IMR-90 (cell line): ENCODE results near the gene RFTN2. TPM values are rescaled to one million over a fixed set of nuclear protein-coding genes. Genes with fewer than 3 reads are reported as not detected.

Experiments used
- ATAC-seq: fragments of 200-7000 bp; cut with Tn5 transposase; 2 replicates; pipeline ENCODE4 v1.9.1; 2020; ENCODE audit warnings: low read depth, mild to moderate bottlenecking, moderate library complexity
- BruUV-seq: library from RNA; stranded (reverse); fragments of 400-500 nt; replicated peaks from 2 replicates; lab custom pipeline; 2021; lab: Mats Ljungman, UMichigan
- CTCF ChIA-PET: fragments of 300-600 bp; formaldehyde crosslinking; extraction: SDS; loops from one replicate; lab custom pipeline; 2021; ENCODE audit warnings: antibody characterized with exemption; lab: Yijun Ruan, JAX
- POLR2A ChIA-PET: fragments of 300-600 bp; sonication (Branson Sonifier 250); formaldehyde crosslinking; loops from one replicate; lab custom pipeline; 2022; ENCODE audit warnings: antibody characterized with exemption; ENCODE audit not compliant: unreplicated experiment; lab: Charles Lee
- DNase-seq: peaks from one replicate; pipeline ENCODE4 v3.0.0; 2013
- H2AFZ ChIP-seq: replicated peaks from 2 replicates; pipeline ENCODE3; 2013; ENCODE audit warnings: low read length, mild to moderate bottlenecking; ENCODE audit not compliant: poor library complexity
- H2AK5ac ChIP-seq: 2 replicates; pipeline ENCODE4 v1.6.1; 2013; ENCODE audit warnings: low read depth, low read length, inconsistent platforms
- H2AK9ac ChIP-seq: replicated peaks from 2 replicates; pipeline ENCODE3; 2013; ENCODE audit warnings: mild to moderate bottlenecking, low read depth, low read length, moderate library complexity; ENCODE audit not compliant: poor library complexity
- H2BK120ac ChIP-seq: 2 replicates; pipeline ENCODE4 v1.6.1; 2013; ENCODE audit warnings: low read depth, low read length, inconsistent platforms
- H2BK15ac ChIP-seq: 3 replicates; pipeline ENCODE4 v1.6.1; 2013; ENCODE audit warnings: low read depth, low read length, inconsistent platforms
- H2BK20ac ChIP-seq: 2 replicates; pipeline ENCODE4 v1.6.1; 2013; ENCODE audit warnings: low read depth, mild to moderate bottlenecking, inconsistent platforms, low read length, moderate library complexity
- H2BK5ac ChIP-seq: 2 replicates; pipeline ENCODE4 v1.6.1; 2013; ENCODE audit warnings: mild to moderate bottlenecking, low read depth, low read length, inconsistent platforms; ENCODE audit not compliant: poor library complexity, severe bottlenecking
- H3K14ac ChIP-seq: replicated peaks from 2 replicates; pipeline ENCODE4 v1.6.1; 2013; ENCODE audit warnings: low read depth, low read length, inconsistent platforms
- H3K18ac ChIP-seq: 2 replicates; pipeline ENCODE4 v1.6.1; 2013; ENCODE audit warnings: low read depth, low read length, control low read depth
- H3K23ac ChIP-seq: 2 replicates; pipeline ENCODE4 v1.6.1; 2013; ENCODE audit warnings: low read depth, low read length, inconsistent platforms
- H3K27ac ChIP-seq: 2 replicates; pipeline ENCODE4 v1.5.1; 2013; ENCODE audit warnings: mild to moderate bottlenecking, control low read depth, low read length; ENCODE audit not compliant: insufficient read depth
- H3K27me3 ChIP-seq: 2 replicates; pipeline ENCODE4 v1.6.1; 2013; ENCODE audit warnings: low read length; ENCODE audit not compliant: control insufficient read depth, insufficient read depth
- H3K36me3 ChIP-seq: 2 replicates; pipeline ENCODE4 v1.6.1; 2013; ENCODE audit warnings: low read length, mixed read lengths; ENCODE audit not compliant: control insufficient read depth, insufficient read depth
- H3K4ac ChIP-seq: 2 replicates; pipeline ENCODE4 v1.6.1; 2013; ENCODE audit warnings: low read depth, low read length, inconsistent platforms
- H3K4me1 ChIP-seq: 2 replicates; pipeline ENCODE4 v1.6.1; 2013; ENCODE audit warnings: low read length, mixed read lengths; ENCODE audit not compliant: control insufficient read depth, insufficient read depth
- H3K4me2 ChIP-seq: 2 replicates; pipeline ENCODE4 v1.6.1; 2013; ENCODE audit warnings: low read depth, mild to moderate bottlenecking, control low read depth, low read length, moderate library complexity
- H3K4me3 ChIP-seq: 2 replicates; pipeline ENCODE4 v1.5.1; 2013; ENCODE audit warnings: low read depth, mild to moderate bottlenecking, control low read depth, low read length, moderate library complexity; ENCODE audit not compliant: insufficient read depth
- H3K56ac ChIP-seq: 2 replicates; pipeline ENCODE4 v1.6.1; 2013; ENCODE audit warnings: low read length, inconsistent platforms; ENCODE audit not compliant: insufficient read depth; ENCODE audit errors: extremely low read depth
- H3K79me1 ChIP-seq, 2 experiments: 2 replicates each; pipeline ENCODE4 v1.6.1; 2013; ENCODE audit warnings: low read length in 2 of 2, inconsistent platforms in 1 of 2, low read depth in 1 of 2
- H3K9ac ChIP-seq: 2 replicates; pipeline ENCODE4 v1.6.1; 2013; ENCODE audit warnings: low read depth, low read length, control low read depth
- H3K9me1 ChIP-seq: 2 replicates; pipeline ENCODE4 v1.6.1; 2013; ENCODE audit warnings: low read length, inconsistent platforms; ENCODE audit not compliant: insufficient read depth
- H3K9me3 ChIP-seq: 2 replicates; pipeline ENCODE4 v1.6.1; 2013; ENCODE audit warnings: low read length; ENCODE audit not compliant: control insufficient read depth, insufficient read depth
- H4K20me1 ChIP-seq: 2 replicates; pipeline ENCODE4 v1.6.1; 2013; ENCODE audit warnings: low read length, inconsistent platforms; ENCODE audit not compliant: insufficient read depth
- H4K5ac ChIP-seq: 2 replicates; pipeline ENCODE4 v1.6.1; 2013; ENCODE audit warnings: mild to moderate bottlenecking, low read depth, low read length, control low read depth
- H4K8ac ChIP-seq, 2 experiments: 2 replicates each; pipeline ENCODE4 v1.6.1; 2013; ENCODE audit warnings: low read depth in 2 of 2, low read length in 2 of 2, control low read depth in 1 of 2, inconsistent platforms in 1 of 2
- H4K91ac ChIP-seq: 2 replicates; pipeline ENCODE4 v1.6.1; 2013; ENCODE audit warnings: low read depth, low read length, inconsistent platforms; ENCODE audit not compliant: insufficient read depth
- BHLHE40 ChIP-seq: fragments of 150-350 bp; IDR thresholded peaks from 2 replicates; pipeline ENCODE4 v1.6.1; 2016; ENCODE audit warnings: mild to moderate bottlenecking, low read depth, low read length
- CEBPB ChIP-seq: IDR thresholded peaks from 2 replicates; pipeline ENCODE4 v1.6.1; 2012; ENCODE audit warnings: low read depth, low read length, improper control_type of control experiment
- CHD1 ChIP-seq: IDR thresholded peaks from 2 replicates; pipeline ENCODE4 v1.6.1; 2012; ENCODE audit warnings: low read depth, low read length, improper control_type of control experiment
- CTCF ChIP-seq: conservative IDR thresholded peaks from 2 replicates; pipeline ENCODE4 v1.5.1; 2012; ENCODE audit warnings: mild to moderate bottlenecking, low read depth, low read length, improper control_type of control experiment
- ELK1 ChIP-seq: fragments of 150-350 bp; IDR thresholded peaks from 2 replicates; pipeline ENCODE4 v1.6.1; 2016; ENCODE audit warnings: low read depth, mild to moderate bottlenecking, low read length, moderate library complexity, borderline replicate concordance
- FOS ChIP-seq: fragments of 150-350 bp; IDR thresholded peaks from 2 replicates; pipeline ENCODE4 v1.6.1; 2016; ENCODE audit warnings: low read depth, low read length
- MAFK ChIP-seq: IDR thresholded peaks from 2 replicates; pipeline ENCODE4 v1.6.1; 2012; ENCODE audit warnings: low read depth, low read length, improper control_type of control experiment
- MAZ ChIP-seq: IDR thresholded peaks from 2 replicates; pipeline ENCODE4 v1.6.1; 2012; ENCODE audit warnings: low read depth, mild to moderate bottlenecking, low read length, improper control_type of control experiment, moderate library complexity, borderline replicate concordance
- MXI1 ChIP-seq: IDR thresholded peaks from 2 replicates; pipeline ENCODE4 v1.6.1; 2012; ENCODE audit warnings: low read depth, mild to moderate bottlenecking, low read length, moderate library complexity, borderline replicate concordance
- NFE2L2 ChIP-seq: fragments of 150-350 bp; IDR thresholded peaks from 2 replicates; pipeline ENCODE4 v1.6.1; 2016; ENCODE audit warnings: low read depth, mild to moderate bottlenecking, low read length
- POLR2A ChIP-seq: IDR thresholded peaks from 2 replicates; pipeline ENCODE4 v1.6.1; 2012; ENCODE audit warnings: mild to moderate bottlenecking, low read depth, low read length
- RAD21 ChIP-seq: IDR thresholded peaks from 2 replicates; pipeline ENCODE4 v1.6.1; 2012; ENCODE audit warnings: low read length, improper control_type of control experiment
- RCOR1 ChIP-seq: IDR thresholded peaks from 2 replicates; pipeline ENCODE4 v1.6.1; 2012; ENCODE audit warnings: mild to moderate bottlenecking, low read length, improper control_type of control experiment; ENCODE audit not compliant: insufficient replicate concordance
- RFX5 ChIP-seq: IDR thresholded peaks from 2 replicates; pipeline ENCODE4 v1.8.0; 2012; ENCODE audit warnings: low read depth, mild to moderate bottlenecking, low read length, moderate library complexity
- SMC3 ChIP-seq: fragments of 150-350 bp; IDR thresholded peaks from 2 replicates; pipeline ENCODE4 v1.6.1; 2016; ENCODE audit warnings: low read depth, mild to moderate bottlenecking, antibody characterized with exemption, low read length, moderate library complexity
- USF2 ChIP-seq: fragments of 150-350 bp; IDR thresholded peaks from 2 replicates; pipeline ENCODE4 v1.6.1; 2017; ENCODE audit warnings: mild to moderate bottlenecking, antibody characterized with exemption, low read length, low read depth
- WGBS, 2 experiments: methylation state at CpG; one replicate each; pipeline versions ENCODE4 v1.1.5 to v1.1.7; 2013; ENCODE audit warnings: missing lambda C conversion rate in 2 of 2; ENCODE audit not compliant: insufficient read length in 1 of 2; ENCODE audit errors: extremely low coverage in 2 of 2; 5-methylcytosine and 5-hydroxymethylcytosine counted together
- dilution Hi-C: fragments of 300-500 bp; cut with HindIII; formaldehyde crosslinking; loops from one replicate; pipeline ENCODE4 v1.14.3; 2018; ENCODE audit warnings: low sequenced_read_pairs; ENCODE audit not compliant: unreplicated experiment
- in situ Hi-C: fragments of 300-500 bp; cut with MboI; formaldehyde crosslinking; loops from 3 replicates; pipeline ENCODE4 v1.14.3; 2019; ENCODE audit warnings: low sequenced_read_pairs, inconsistent platforms, mixed read lengths
- intact Hi-C: fragments of 100-400 bp; cut with micrococcal nuclease; formaldehyde crosslinking; loops from 2 replicates; pipeline ENCODE4 v1.10.0; 2022
- polyA plus RNA-seq, 3 experiments: library from polyadenylated mRNA; depleted of rRNA; stranded (reverse); fragments of >200 nt; gene quantifications; 2 replicates each; pipeline ENCODE4 v1.2.3, GENCODE V29; 2012; ENCODE audit warnings: low replicate concordance in 1 of 3
- total RNA-seq: library from RNA; depleted of rRNA; stranded (reverse); fragments of >200 nt; gene quantifications from 2 replicates; pipeline ENCODE4 v1.2.3, GENCODE V29; 2012

Gene RFTN2
- total and polyA plus RNA-seq, 2 of the 4 experiments (the other 2 are of a cell fraction): 0.44 to 2.3 TPM

- H3K4ac ChIP-seq: no peak overlapping the region
- H3K79me1 ChIP-seq: peaks cover 3% of the 10 kb centered on the region in 2 experiments; a peak in 2 of 4 replicates
- H3K36me3 ChIP-seq: peaks cover 19% of the 10 kb centered on the region
- WGBS, 2 experiments: no CpG with 5 or more reads among the region's 3 CpGs
- no peak overlapping the region for H4K8ac ChIP-seq
- no peak overlapping the region for H3K56ac ChIP-seq
- H2BK15ac ChIP-seq: no peak overlapping the region
- H2AK9ac ChIP-seq: no peak overlapping the region
- no peaks in the 10 kb centered on the region for H3K4me1 ChIP-seq
- ChIA-PET CTCF (no interaction called here), POLR2A (no interaction called here)
- no peak for ATAC-seq
- H2AFZ ChIP-seq: no peak overlapping the region
- H3K4me3 ChIP-seq: no peak overlapping the region
- H4K5ac ChIP-seq: no peak overlapping the region
- peaks cover 2% of the 10 kb centered on the region; the same call in 1 of the 2 replicates for H3K9me1 ChIP-seq
- H3K9me3 ChIP-seq: no peaks in the 10 kb centered on the region
- dilution Hi-C loops (no loop called here), in situ Hi-C loops (no loop called here), intact Hi-C loops (no loop called here)
- no peaks in the 10 kb centered on the region for H3K27me3 ChIP-seq
- H2BK120ac ChIP-seq: no peak overlapping the region
- H4K20me1 ChIP-seq: no peaks in the 10 kb centered on the region; the same call in 1 of the 2 replicates
- no peak overlapping the region for H3K27ac ChIP-seq
- no peak overlapping the region for H4K91ac ChIP-seq
- H3K9ac ChIP-seq: no peak overlapping the region
- H2BK20ac ChIP-seq: no peak overlapping the region
- H3K23ac ChIP-seq: no peak overlapping the region
- TF ChIP-seq BHLHE40: no peak
- no peak for TF ChIP-seq NFE2L2
- no peak for TF ChIP-seq SMC3
- no peak for TF ChIP-seq MXI1
- TF ChIP-seq FOS: no peak
- TF ChIP-seq CHD1: no peak
- TF ChIP-seq POLR2A: no peak
- no peak for TF ChIP-seq RCOR1
- no peak for TF ChIP-seq USF2
- TF ChIP-seq CEBPB: no peak
- no peak for TF ChIP-seq MAZ
- no peak for TF ChIP-seq RAD21
- TF ChIP-seq RFX5: no peak
- no peak for TF ChIP-seq CTCF
- no peak for TF ChIP-seq ELK1
- no peak for TF ChIP-seq MAFK
- BruUV-seq: no TSS peak
- DNase-seq: no peak
- no peak overlapping the region for H3K4me2 ChIP-seq
- no peak overlapping the region for H3K18ac ChIP-seq
- H2AK5ac ChIP-seq: no peak overlapping the region
- no peak overlapping the region for H3K14ac ChIP-seq
- H2BK5ac ChIP-seq: no peak overlapping the region
Measured at GRCh38 chr2:197558393-197558792, 117.0 kb downstream of the RFTN2 start.
